Esophagus squamous epithelium (tissue), 4 donors: ENCODE data around the gene NISCH.

Source experiments
- POLR2A ChIP-seq, 4 donors: fragments of 450-650 bp; IDR thresholded peaks; one replicate each; pipeline ENCODE4 v1.6.1; 2017; ENCODE audit warnings: antibody characterized with exemption in 4 of 4, mild to moderate bottlenecking in 4 of 4, moderate library complexity in 3 of 4
- TF ChIP-seq, protein P1 (sequence below), 6 experiments: fragments of 450-650 bp in 4 of 6; fragments of 200-600 bp in 2 of 6; sonication (generic) in 2 of 6; IDR thresholded peaks; one replicate each; pipeline ENCODE4 v1.5.1; 2016 to 2019; ENCODE audit warnings: antibody characterized with exemption in 6 of 6, mild to moderate bottlenecking in 4 of 6, moderate library complexity in 4 of 6

GRCh38 chr3:52454938-52455282 lies 494 bp upstream of the NISCH start:
- TF ChIP-seq, protein P1, sequence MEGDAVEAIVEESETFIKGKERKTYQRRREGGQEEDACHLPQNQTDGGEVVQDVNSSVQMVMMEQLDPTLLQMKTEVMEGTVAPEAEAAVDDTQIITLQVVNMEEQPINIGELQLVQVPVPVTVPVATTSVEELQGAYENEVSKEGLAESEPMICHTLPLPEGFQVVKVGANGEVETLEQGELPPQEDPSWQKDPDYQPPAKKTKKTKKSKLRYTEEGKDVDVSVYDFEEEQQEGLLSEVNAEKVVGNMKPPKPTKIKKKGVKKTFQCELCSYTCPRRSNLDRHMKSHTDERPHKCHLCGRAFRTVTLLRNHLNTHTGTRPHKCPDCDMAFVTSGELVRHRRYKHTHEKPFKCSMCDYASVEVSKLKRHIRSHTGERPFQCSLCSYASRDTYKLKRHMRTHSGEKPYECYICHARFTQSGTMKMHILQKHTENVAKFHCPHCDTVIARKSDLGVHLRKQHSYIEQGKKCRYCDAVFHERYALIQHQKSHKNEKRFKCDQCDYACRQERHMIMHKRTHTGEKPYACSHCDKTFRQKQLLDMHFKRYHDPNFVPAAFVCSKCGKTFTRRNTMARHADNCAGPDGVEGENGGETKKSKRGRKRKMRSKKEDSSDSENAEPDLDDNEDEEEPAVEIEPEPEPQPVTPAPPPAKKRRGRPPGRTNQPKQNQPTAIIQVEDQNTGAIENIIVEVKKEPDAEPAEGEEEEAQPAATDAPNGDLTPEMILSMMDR (IDR thresholded peaks at IDR 0.05), result no peak
- no peak for TF ChIP-seq POLR2A (IDR thresholded peaks at IDR 0.05)
